ENCODE results near the gene DDX52.
"Not testable (repeated sequence)": the region's sequence is repeated elsewhere in the genome, so short reads cannot be mapped to it uniquely, and the experiment has no call there.

Gene DDX52

GRCh38 chr17:37650419-37651003 lies 7.3 kb upstream of the DDX52 start:
- no peak for DNase-seq

- no peak for DNase-seq
Observed at GRCh38 chr17:37648555-37648954, 5.3 kb upstream of the DDX52 start.

- DNase-seq = no peak
Observed at GRCh38 chr17:37647856-37648255, 4.6 kb upstream of the DDX52 start.

GRCh38 chr17:37643869-37644268 lies 623 bp upstream of the DDX52 start:
- DNase-seq = no peak

- no peak for DNase-seq
Observed at GRCh38 chr17:37642681-37643080, 565 bp downstream of the DDX52 start.

- no peak for DNase-seq
Observed at GRCh38 chr17:37640015-37640414, 3.2 kb downstream of the DDX52 start.

GRCh38 chr17:37637956-37638355 lies 5.3 kb downstream of the DDX52 start:
- DNase-seq = no peak

- DNase-seq = not testable (repeated sequence)
Observed at GRCh38 chr17:37616430-37616829, 26.8 kb downstream of the DDX52 start.

GRCh38 chr17:37614823-37615222 lies 28.4 kb downstream of the DDX52 start:
- no peak for DNase-seq

- no peak for DNase-seq
Observed at GRCh38 chr17:37614391-37614790, 28.9 kb downstream of the DDX52 start.

- DNase-seq = no peak
Observed at GRCh38 chr17:37610971-37611370, 32.3 kb downstream of the DDX52 start.

GRCh38 chr17:37610041-37610420 lies 33.2 kb downstream of the DDX52 start:
- DNase-seq = not testable (repeated sequence)

GRCh38 chr17:37609170-37610040 lies 33.8 kb downstream of the DDX52 start, which contains the start of gene SYNRG:
Gene SYNRG, minus strand, starts transcription at chr17:37609418. Its CDS starts 63 bp downstream, at chr17:37609355.
- peak; percentile 95 for DNase-seq

- DNase-seq = peak; percentile 48
Observed at GRCh38 chr17:37608351-37609169, 34.7 kb downstream of the DDX52 start.

- no peak for DNase-seq
Observed at GRCh38 chr17:37607637-37608331, 35.5 kb downstream of the DDX52 start.

GRCh38 chr17:37605813-37606505 lies 37.3 kb downstream of the DDX52 start:
- no peak for DNase-seq

- no peak for DNase-seq
Observed at GRCh38 chr17:37605081-37605480, 38.2 kb downstream of the DDX52 start.

GRCh38 chr17:37604556-37604955 lies 38.7 kb downstream of the DDX52 start:
- DNase-seq = no peak

GRCh38 chr17:37598145-37598544 lies 45.1 kb downstream of the DDX52 start:
- no peak for DNase-seq

- DNase-seq = no peak
Observed at GRCh38 chr17:37592291-37592690, 51.0 kb downstream of the DDX52 start.

GRCh38 chr17:37585066-37585465 lies 58.2 kb downstream of the DDX52 start:
- DNase-seq = no peak

GRCh38 chr17:37576281-37576680 lies 67.0 kb downstream of the DDX52 start:
- DNase-seq = no peak
